SK-N-SH (cell line): Measurements from ENCODE around the gene SH3GL2.

Experiments used
- CHD2 ChIP-seq: fragments of 150-350 bp; IDR thresholded peaks from 2 replicates; pipeline ENCODE4 v1.6.1; 2018; ENCODE audit warnings: low read length; ENCODE audit not compliant: partially characterized antibody
- EP300 ChIP-seq, 2 experiments: IDR thresholded peaks; 2 replicates each; pipeline versions ENCODE4 v1.4.0 to v1.6.1; 2012; ENCODE audit warnings: borderline replicate concordance in 1 of 2, low read depth in 1 of 2, low read length in 1 of 2
- EZH2phosphoT487 ChIP-seq: fragments of 200-600 bp; sonication (generic); IDR thresholded peaks from 2 replicates; pipeline ENCODE4 v1.6.1; 2017; ENCODE audit warnings: low read depth, mixed run types, mild to moderate bottlenecking, antibody characterized with exemption, moderate library complexity, borderline replicate concordance
- GABPA ChIP-seq: IDR thresholded peaks from 2 replicates; pipeline ENCODE4 v1.4.0; 2012; ENCODE audit warnings: low read depth, mild to moderate bottlenecking
- RAD21 ChIP-seq: IDR thresholded peaks from 2 replicates; pipeline ENCODE4 v1.6.1; 2012; ENCODE audit warnings: mild to moderate bottlenecking, low read length
- RCOR1 ChIP-seq: fragments of 150-350 bp; IDR thresholded peaks from 2 replicates; pipeline ENCODE4 v1.6.1; 2017; ENCODE audit warnings: antibody characterized with exemption, low read length
- RFX5 ChIP-seq: IDR thresholded peaks from 2 replicates; pipeline ENCODE4 v1.6.1; 2012; ENCODE audit warnings: mild to moderate bottlenecking, improper control_type of control experiment, low read length
- SMC3 ChIP-seq: IDR thresholded peaks from 2 replicates; pipeline ENCODE4 v1.6.1; 2012; ENCODE audit warnings: low read depth, low read length, improper control_type of control experiment
- TF ChIP-seq, protein P1 (sequence below): fragments of 200-600 bp; sonication (generic); IDR thresholded peaks from 2 replicates; pipeline ENCODE4 v1.6.1; 2017; ENCODE audit warnings: antibody characterized with exemption, mild to moderate bottlenecking, moderate library complexity
- TF ChIP-seq, protein P2 (sequence below): IDR thresholded peaks from 2 replicates; pipeline ENCODE4 v1.4.0; 2012; ENCODE audit warnings: low read depth, borderline replicate concordance

DNA sequence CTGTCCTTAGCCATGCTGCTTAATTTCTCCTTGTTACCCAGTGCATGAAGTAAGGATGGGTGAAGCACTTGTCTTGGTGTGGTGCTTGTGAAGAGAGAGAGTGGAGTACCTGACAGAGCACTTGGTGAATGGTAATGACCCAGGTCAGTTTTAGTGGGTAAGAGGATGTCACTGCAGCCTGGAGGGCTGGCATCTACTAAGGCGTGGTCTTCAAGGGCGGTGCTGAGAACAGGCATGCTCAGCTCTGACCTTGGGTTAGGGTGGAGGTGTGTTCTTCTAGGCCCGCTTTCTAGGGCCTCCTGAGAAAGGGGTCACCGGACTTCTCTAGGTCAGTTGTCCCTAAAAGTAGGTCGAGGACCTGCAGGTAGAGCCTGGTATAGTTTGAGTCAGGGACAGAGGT lies 25.7 kb downstream of the SH3GL2 start:
- TF ChIP-seq, protein P1, sequence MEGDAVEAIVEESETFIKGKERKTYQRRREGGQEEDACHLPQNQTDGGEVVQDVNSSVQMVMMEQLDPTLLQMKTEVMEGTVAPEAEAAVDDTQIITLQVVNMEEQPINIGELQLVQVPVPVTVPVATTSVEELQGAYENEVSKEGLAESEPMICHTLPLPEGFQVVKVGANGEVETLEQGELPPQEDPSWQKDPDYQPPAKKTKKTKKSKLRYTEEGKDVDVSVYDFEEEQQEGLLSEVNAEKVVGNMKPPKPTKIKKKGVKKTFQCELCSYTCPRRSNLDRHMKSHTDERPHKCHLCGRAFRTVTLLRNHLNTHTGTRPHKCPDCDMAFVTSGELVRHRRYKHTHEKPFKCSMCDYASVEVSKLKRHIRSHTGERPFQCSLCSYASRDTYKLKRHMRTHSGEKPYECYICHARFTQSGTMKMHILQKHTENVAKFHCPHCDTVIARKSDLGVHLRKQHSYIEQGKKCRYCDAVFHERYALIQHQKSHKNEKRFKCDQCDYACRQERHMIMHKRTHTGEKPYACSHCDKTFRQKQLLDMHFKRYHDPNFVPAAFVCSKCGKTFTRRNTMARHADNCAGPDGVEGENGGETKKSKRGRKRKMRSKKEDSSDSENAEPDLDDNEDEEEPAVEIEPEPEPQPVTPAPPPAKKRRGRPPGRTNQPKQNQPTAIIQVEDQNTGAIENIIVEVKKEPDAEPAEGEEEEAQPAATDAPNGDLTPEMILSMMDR, result no peak
- no peak for TF ChIP-seq CHD2
- TF ChIP-seq RCOR1, result no peak
- no peak for TF ChIP-seq EP300 (IDR thresholded peaks at IDR 0.05; ENCODE audit: borderline replicate concordance in 1 of 2, low read depth in 1 of 2, low read length in 1 of 2)
- TF ChIP-seq, protein P2, sequence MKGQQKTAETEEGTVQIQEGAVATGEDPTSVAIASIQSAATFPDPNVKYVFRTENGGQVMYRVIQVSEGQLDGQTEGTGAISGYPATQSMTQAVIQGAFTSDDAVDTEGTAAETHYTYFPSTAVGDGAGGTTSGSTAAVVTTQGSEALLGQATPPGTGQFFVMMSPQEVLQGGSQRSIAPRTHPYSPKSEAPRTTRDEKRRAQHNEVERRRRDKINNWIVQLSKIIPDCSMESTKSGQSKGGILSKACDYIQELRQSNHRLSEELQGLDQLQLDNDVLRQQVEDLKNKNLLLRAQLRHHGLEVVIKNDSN, result no peak
- no peak for TF ChIP-seq GABPA
- no peak for TF ChIP-seq EZH2phosphoT487
- TF ChIP-seq RFX5, result no peak
- no peak for TF ChIP-seq SMC3
- TF ChIP-seq RAD21, result no peak
